SH-SY5Y (cell line): Measurements from ENCODE around the gene DOCK4.

Experiments
- GATA2 ChIP-seq: IDR thresholded peaks from 2 replicates; pipeline ENCODE4 v1.6.1; 2011; ENCODE audit warnings: mild to moderate bottlenecking, low read depth, low read length
- GATA3 ChIP-seq: IDR thresholded peaks from 2 replicates; pipeline ENCODE4 v1.6.1; 2011; ENCODE audit warnings: low read depth, mild to moderate bottlenecking, low read length, moderate library complexity

DNA sequence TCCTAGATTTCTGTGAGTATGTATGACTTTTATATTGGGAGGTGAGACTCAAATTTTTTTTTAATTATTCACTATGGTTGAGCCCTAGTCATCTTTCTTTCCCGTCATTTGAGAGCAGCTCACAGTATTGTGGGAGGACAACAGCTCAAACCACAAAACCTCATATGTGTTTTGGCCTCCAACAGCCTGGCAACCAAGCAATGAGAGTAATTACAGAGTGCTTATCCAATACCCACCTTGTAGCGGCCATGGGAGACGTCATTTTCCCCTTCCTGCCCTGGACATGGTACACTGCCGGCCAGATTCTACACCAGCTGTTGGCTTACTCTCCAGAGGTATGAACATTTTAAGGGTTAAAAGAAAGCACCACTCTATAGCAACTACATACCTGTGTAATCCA is 49.1 kb downstream of the DOCK4 start:
- TF ChIP-seq GATA2: no peak
- TF ChIP-seq GATA3: no peak
